GM12874 (cell line): ENCODE results near the gene GLDN.

ENCODE experiments used
- TF ChIP-seq, protein P1 (sequence below): IDR thresholded peaks from 2 replicates; pipeline ENCODE4 v1.5.1; 2011; ENCODE audit warnings: low read depth, mild to moderate bottlenecking, control low read depth, low read length, moderate library complexity; ENCODE audit not compliant: insufficient read depth

Gene GLDN

DNA sequence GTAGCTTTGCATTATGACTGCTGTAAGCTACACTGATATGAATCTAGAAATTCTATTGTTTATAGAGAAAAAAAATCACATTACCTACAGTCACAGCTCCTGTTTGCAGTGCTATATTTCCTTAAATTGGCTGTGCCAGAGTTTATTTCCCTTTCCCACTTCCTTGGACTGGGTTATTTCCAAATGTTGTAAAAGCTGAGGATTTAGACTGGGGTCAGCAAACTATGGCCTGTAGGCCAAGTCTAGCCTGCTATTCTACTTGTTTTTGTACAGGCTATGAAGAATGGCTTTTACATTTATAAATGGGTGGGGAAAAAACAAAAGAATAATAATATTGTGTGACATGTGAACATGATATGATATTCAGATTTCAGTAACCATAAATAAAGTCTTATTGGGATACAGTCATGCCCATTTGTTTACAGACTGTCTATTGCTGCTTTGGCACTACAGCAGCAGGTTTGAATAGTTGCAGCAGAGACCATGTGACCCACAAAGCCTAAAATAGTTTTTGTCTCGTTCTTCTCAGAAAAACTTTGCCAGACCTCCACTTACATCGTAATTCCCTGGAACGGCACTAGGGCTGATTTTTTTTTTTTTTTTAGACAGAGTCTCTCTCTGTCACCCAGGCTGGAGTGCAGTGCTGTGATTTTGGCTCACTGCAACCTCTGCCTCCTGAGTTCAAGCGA lies 7.8 kb downstream of the GLDN start:
- TF ChIP-seq, protein P1, sequence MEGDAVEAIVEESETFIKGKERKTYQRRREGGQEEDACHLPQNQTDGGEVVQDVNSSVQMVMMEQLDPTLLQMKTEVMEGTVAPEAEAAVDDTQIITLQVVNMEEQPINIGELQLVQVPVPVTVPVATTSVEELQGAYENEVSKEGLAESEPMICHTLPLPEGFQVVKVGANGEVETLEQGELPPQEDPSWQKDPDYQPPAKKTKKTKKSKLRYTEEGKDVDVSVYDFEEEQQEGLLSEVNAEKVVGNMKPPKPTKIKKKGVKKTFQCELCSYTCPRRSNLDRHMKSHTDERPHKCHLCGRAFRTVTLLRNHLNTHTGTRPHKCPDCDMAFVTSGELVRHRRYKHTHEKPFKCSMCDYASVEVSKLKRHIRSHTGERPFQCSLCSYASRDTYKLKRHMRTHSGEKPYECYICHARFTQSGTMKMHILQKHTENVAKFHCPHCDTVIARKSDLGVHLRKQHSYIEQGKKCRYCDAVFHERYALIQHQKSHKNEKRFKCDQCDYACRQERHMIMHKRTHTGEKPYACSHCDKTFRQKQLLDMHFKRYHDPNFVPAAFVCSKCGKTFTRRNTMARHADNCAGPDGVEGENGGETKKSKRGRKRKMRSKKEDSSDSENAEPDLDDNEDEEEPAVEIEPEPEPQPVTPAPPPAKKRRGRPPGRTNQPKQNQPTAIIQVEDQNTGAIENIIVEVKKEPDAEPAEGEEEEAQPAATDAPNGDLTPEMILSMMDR = no peak

DNA sequence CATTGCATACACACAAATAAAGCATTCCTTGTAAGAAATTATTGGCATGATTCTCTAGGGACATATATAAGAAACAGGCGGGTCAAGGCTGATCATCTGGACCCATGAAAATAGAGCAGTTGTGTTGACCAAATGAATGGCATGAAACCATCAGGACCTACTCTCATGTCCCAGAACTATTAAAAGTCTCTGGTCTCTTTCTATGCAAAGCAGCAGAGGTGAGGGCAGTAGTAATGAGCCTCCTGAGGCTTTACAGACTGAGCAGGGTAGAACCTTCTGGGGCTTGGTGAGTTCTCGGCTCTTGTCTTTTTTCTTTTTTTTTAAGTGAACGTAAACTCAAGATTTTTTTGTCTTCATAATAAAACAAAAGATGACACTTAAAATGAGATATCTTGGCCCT lies 9.3 kb downstream of the GLDN start:
- TF ChIP-seq, protein P1 = no peak

DNA sequence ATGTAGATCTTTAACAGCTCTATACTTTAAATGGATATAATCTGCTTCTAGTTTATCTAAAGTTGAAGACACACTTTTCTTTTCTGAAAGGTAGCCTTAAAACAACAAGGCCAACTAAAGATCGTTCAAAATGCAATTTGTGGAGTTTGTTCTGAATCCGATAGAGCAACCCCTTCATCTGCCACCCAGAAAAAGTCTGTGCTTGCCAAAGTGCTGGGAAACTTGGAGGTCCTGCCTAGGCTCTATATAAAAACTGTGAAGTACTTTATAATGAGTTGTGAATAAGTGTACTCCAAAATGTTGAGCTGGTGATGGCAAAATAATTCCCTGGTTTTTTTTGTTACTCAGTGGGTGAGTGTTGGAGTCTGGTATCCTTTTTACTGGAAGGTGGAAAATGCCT lies 12.5 kb downstream of the GLDN start:
- TF ChIP-seq, protein P1 = no peak

DNA sequence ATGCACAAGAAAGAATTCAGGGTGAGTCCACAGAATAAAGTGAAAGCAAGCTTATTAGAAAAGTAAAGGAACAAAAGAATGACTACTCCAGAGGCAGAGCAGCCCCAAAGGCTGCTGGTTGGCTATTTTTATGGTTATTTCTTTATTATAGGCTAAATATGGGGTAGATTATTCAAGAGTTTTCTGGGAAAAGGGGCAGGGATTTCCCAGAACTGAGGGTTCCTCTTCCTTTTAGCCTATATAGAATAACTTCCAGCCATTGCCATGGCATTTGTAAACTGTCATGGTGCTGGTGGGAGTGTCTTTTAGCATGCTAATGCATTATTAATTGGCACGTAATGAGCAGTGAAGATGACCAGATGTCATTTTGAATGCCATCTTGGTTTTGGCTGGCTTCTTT lies 13.6 kb downstream of the GLDN start:
- TF ChIP-seq, protein P1 = no peak

DNA sequence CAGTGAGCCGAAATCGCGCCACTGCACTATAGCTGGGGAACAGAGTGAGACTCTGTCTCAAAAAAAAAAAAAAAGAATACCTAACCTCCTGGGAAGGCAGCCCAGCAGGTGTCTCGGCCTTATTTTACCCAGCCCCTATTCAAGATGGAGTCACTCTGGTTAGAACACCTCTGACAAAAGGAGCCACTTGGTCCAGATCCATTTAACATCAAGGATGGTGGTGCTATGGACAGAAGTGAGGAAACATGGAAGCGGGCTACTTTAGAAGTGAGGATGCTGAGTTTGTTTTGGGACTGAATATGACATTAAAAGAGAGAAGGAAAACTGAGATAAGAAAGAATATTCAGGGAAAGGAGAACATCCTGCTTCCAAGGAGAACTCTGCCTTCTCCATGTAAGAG lies 14.7 kb downstream of the GLDN start:
- TF ChIP-seq, protein P1 = no peak

DNA sequence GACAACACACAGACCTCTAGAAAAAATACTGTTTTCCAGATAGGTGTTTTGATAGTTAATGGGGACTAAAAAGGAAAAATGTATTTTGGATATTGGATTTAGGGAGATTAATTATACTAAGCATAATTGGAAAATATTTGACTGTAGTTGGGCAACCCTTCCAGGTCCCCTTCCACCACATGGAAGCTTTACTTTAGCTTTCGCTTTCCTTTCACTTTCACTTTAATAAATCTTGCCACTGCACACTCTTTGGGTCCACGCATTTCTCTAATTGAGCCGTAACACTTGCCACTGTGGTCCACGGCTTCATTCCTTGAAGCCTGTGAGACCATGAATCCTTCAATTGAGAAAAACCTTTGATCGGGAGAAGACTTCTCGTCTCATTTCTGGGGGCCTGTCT lies 15.5 kb downstream of the GLDN start:
- TF ChIP-seq, protein P1 = no peak

DNA sequence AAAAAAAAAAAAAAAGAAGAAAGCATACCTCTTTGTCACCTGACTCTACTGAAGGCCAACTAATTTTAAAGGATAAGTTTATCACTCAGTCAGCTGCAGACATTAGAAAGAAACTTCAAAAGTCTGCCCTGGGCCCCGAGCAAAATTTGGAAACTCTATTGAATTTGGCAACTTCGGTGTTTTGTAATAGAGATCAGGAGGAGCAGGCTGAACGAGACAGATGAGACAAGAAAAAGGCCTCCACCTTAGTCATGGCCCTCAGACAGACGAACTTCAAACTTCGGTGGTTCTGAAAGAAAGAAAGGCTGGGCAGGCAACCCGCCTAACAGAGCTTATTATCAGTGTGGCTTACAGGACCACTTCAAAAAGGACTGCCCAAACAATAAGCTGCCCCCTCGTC lies 18.5 kb downstream of the GLDN start:
- TF ChIP-seq, protein P1 = no peak
